Activated CD8-positive, alpha-beta T cell treated with anti-CD3 and anti-CD28 coated beads for 36 hours (primary cell): Measurements from ENCODE around the gene SLC44A4. TPM values are rescaled to one million over a fixed set of nuclear protein-coding genes. Genes with fewer than 3 reads are reported as not detected.
A peak's percentile ranks its signal among the peaks of the same experiment; 100 is the strongest.
"Not testable (repeated sequence)": the region's sequence is repeated elsewhere in the genome, so short reads cannot be mapped to it uniquely, and the experiment has no call there.

Experiments
- ATAC-seq: fragments of 200-7000 bp; cut with Tn5 transposase; one replicate; pipeline ENCODE4 v1.10.0; 2021; ENCODE audit warnings: mild to moderate bottlenecking, moderate library complexity
- CTCF ChIA-PET: fragments of 350-600 bp; sonication (Branson Sonifier 250); formaldehyde crosslinking; loops from one replicate; lab custom pipeline; 2021; ENCODE audit warnings: antibody characterized with exemption; lab: Charles Lee
- POLR2A ChIA-PET: fragments of 350-600 bp; sonication (Branson Sonifier 250); formaldehyde crosslinking; loops from one replicate; lab custom pipeline; 2021; ENCODE audit warnings: antibody characterized with exemption; lab: Charles Lee
- DNase-seq: peaks from one replicate; pipeline ENCODE4 v3.0.0-alpha.2; 2020
- H3K27ac Mint-ChIP-seq: one replicate; pipeline ENCODE4 v1.8.0; 2021; ENCODE audit warnings: mild to moderate bottlenecking, mixed read lengths
- H3K27me3 Mint-ChIP-seq: one replicate; pipeline ENCODE4 v1.8.0; 2021; ENCODE audit warnings: mixed read lengths
- H3K36me3 Mint-ChIP-seq: one replicate; pipeline ENCODE4 v1.8.0; 2021; ENCODE audit warnings: low read depth, mixed read lengths
- H3K4me1 Mint-ChIP-seq: one replicate; pipeline ENCODE4 v1.8.0; 2021; ENCODE audit warnings: low read depth, mixed read lengths
- H3K4me3 Mint-ChIP-seq: one replicate; pipeline ENCODE4 v1.8.0; 2021; ENCODE audit warnings: mild to moderate bottlenecking, moderate library complexity, mixed read lengths
- H3K9me3 Mint-ChIP-seq: one replicate; pipeline ENCODE4 v1.8.0; 2021; ENCODE audit warnings: mixed read lengths
- intact Hi-C: fragments of 100-400 bp; cut with micrococcal nuclease; formaldehyde crosslinking; loops from one replicate; pipeline ENCODE4 v1.10.0; 2022
- total RNA-seq, 2 experiments: library from RNA; stranded (reverse); gene quantifications; one replicate each; pipeline ENCODE4 v1.2.3, GENCODE V29; 2021
- TF ChIP-seq, protein P1 (sequence below): fragments of 200-600 bp; IDR thresholded peaks from one replicate; pipeline ENCODE4 v1.8.0; 2022; ENCODE audit warnings: antibody characterized with exemption, mild to moderate bottlenecking

Gene SLC44A4
- total RNA-seq, 2 experiments from 2014 or later = not detected

DNA sequence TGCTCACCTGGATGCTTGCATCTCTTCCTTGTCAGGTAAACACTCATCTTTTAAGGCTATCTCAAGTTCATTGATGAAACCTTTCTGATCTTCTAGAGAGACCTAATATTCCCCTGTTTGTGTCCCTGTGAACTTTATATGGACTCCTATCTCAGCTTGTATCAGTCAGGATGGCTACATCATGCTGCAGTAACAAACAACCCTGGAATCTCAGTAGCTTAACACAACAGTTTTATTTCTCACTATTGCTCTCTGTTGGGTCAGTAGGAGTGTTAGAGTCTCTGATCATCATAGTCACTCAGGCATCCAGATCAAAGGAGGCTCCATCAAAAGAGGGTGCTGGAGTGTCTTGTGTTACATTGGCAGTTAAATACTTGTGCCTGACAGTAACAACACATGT is 36.6 kb upstream of the SLC44A4 start:
- peaks cover 10% of the 10 kb centered on the region for H3K4me1 Mint-ChIP-seq
- TF ChIP-seq, protein P1, sequence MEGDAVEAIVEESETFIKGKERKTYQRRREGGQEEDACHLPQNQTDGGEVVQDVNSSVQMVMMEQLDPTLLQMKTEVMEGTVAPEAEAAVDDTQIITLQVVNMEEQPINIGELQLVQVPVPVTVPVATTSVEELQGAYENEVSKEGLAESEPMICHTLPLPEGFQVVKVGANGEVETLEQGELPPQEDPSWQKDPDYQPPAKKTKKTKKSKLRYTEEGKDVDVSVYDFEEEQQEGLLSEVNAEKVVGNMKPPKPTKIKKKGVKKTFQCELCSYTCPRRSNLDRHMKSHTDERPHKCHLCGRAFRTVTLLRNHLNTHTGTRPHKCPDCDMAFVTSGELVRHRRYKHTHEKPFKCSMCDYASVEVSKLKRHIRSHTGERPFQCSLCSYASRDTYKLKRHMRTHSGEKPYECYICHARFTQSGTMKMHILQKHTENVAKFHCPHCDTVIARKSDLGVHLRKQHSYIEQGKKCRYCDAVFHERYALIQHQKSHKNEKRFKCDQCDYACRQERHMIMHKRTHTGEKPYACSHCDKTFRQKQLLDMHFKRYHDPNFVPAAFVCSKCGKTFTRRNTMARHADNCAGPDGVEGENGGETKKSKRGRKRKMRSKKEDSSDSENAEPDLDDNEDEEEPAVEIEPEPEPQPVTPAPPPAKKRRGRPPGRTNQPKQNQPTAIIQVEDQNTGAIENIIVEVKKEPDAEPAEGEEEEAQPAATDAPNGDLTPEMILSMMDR = no peak
- intact Hi-C loops = no loop called here
- ChIA-PET POLR2A (no interaction called here), CTCF (interaction anchor here (1.1 kb wide), 1 partner anchor 11 kb away, joined by 3 read pairs; no protein-coding TSS in a partner anchor)
- no peaks in the 10 kb centered on the region for H3K36me3 Mint-ChIP-seq
- ATAC-seq (no peak), DNase-seq (no peak)
- H3K4me3 Mint-ChIP-seq = no peak overlapping the region
- peaks cover 6% of the 10 kb centered on the region for H3K27me3 Mint-ChIP-seq
- H3K9me3 Mint-ChIP-seq = no peaks in the 10 kb centered on the region
- H3K27ac Mint-ChIP-seq = no peak overlapping the region

DNA sequence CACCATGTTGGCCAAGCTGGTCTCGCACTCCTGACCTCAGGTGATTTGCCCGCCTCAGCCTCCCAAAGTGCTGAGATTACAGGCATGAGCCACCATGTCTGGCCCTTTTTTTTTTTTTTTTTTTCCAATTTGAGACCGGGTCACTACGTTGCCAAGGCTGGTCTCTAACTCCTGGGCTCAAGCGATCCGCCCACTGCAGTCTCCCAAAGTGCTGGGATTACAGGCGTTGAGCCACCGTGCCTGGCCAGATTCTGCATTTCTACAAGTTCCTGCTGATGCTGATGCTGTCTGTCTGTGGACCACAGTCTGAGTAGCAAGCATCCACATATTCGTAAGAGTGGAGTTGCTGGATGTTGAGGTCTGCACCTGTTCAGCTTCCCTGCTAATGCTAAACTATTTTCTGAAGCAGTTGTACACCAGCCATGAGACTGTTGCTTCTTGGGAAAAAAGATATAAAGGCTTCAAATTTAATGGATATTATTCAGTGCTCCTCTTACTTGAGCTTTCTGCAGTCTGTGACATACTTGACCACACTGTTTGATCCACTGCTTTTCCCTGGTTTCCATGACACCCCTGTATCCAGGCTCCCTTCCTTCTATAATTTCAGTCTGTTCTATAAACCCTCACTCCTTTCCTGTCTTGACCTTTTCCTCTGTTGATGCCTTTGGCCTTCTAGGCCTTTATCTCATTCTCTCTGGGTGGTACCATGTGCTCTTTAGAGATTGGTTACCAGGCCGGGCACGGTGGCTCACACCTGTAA is 33.2 kb upstream of the SLC44A4 start:
- Mint-ChIP-seq H3K27me3 (peaks cover 11% of the 10 kb centered on the region), H3K27ac (no peak overlapping the region), H3K4me1 (peaks cover 19% of the 10 kb centered on the region), H3K36me3 (no peaks in the 10 kb centered on the region), H3K9me3 (no peaks in the 10 kb centered on the region), H3K4me3 (no peak overlapping the region)
- TF ChIP-seq, protein P1 = no peak
- ATAC-seq (no peak), DNase-seq (no peak)
- intact Hi-C loops = no loop called here
- CTCF ChIA-PET = no interaction called here
- POLR2A ChIA-PET = no interaction called here

DNA sequence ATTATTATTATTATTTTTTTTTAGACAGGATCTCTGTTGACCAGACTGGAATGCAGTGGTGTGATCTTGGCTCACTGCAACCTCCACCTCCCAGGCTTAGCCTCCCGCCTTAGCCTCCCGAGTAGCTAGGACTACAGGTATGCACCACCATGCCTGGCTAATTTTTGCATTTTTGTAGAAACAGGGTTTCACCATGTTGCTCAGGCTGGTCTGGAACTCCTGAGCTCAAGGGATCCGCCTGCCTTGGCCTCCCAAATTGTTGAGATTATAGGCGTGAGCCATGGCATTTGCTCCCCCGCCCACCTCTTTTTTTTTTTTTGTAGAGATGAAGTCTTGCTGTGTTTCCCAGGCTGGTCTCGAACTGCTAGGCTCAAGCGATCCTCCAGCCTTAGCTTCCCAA is 30.5 kb upstream of the SLC44A4 start:
- DNase-seq, H3K4me3 Mint-ChIP-seq, ATAC-seq, intact Hi-C loops, H3K36me3 Mint-ChIP-seq, H3K27me3 Mint-ChIP-seq, H3K27ac Mint-ChIP-seq, H3K9me3 Mint-ChIP-seq: not testable (repeated sequence)
- ChIA-PET CTCF (interaction anchor here (1.6 kb wide), 1 partner anchor 22 kb away, joined by 3 read pairs; no protein-coding TSS in a partner anchor), POLR2A (interaction anchor here (0.6 kb wide), 1 partner anchor 334 kb away, joined by 4 read pairs; no protein-coding TSS in a partner anchor)
- H3K4me1 Mint-ChIP-seq = peaks cover 19% of the 10 kb centered on the region

DNA sequence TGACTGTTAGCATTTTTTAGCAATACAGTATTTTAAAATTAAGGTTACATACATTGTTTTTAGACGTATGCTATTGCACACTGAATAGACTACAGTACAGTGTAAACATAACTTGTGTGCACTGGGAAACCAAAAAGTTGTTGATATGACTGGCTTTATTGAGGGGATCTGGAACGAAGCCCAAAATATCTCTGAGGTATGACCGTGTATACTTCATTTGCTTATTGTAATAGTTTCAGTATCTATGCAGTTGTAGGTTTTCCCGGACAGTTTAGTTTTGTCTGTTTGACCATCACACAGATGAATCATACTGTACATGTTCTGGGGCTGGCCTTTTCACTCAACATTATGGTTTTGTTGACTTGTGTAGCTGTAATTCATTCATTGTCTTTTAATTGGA is 30.0 kb upstream of the SLC44A4 start:
- H3K36me3 Mint-ChIP-seq = no peaks in the 10 kb centered on the region
- intact Hi-C loops = no loop called here
- CTCF ChIA-PET = interaction anchor here (1.6 kb wide), 1 partner anchor 21 kb away, joined by 3 read pairs; no protein-coding TSS in a partner anchor
- ATAC-seq = peak; percentile 35
- H3K4me3 Mint-ChIP-seq = no peak overlapping the region
- no peak overlapping the region for H3K27ac Mint-ChIP-seq
- TF ChIP-seq, protein P1 = no peak
- H3K9me3 Mint-ChIP-seq = no peaks in the 10 kb centered on the region
- no peak for DNase-seq
- H3K4me1 Mint-ChIP-seq = peaks cover 19% of the 10 kb centered on the region
- H3K27me3 Mint-ChIP-seq = peaks cover 10% of the 10 kb centered on the region
- POLR2A ChIA-PET = interaction anchor here (0.6 kb wide), 1 partner anchor 334 kb away, joined by 4 read pairs; no protein-coding TSS in a partner anchor

DNA sequence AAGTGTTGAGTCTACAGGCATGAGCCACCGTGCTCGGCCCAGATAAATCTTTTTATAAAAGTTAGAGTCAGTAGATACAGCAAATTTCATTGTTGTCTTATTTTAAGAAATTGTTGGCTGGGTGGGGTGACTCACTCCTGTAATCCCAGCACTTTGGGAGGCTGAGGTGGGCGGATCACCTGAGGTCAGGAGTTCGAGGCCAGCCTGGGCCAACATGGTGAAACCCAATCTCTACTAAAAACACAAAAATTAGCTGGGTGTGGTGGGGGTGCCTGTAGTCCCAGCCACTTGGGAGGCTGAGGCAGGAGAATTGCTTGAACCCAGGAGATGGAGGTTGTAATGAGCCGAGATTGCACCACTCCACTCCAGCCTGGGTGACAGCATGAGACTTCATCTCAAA is 29.5 kb upstream of the SLC44A4 start:
- POLR2A ChIA-PET = interaction anchor here (1.3 kb wide), 1 partner anchor 10 kb away, joined by 3 read pairs; no protein-coding TSS in a partner anchor
- intact Hi-C loops, H3K36me3 Mint-ChIP-seq, CTCF ChIA-PET, ATAC-seq, H3K27ac Mint-ChIP-seq, H3K4me3 Mint-ChIP-seq, H3K27me3 Mint-ChIP-seq, DNase-seq, H3K9me3 Mint-ChIP-seq: not testable (repeated sequence)
- peaks cover 19% of the 10 kb centered on the region for H3K4me1 Mint-ChIP-seq
